GM23338 (cell line): Measurements from ENCODE around the gene NF1. TPM values are rescaled to one million over a fixed set of nuclear protein-coding genes. Genes with fewer than 3 reads are reported as not detected.

Experiments used
- ATAC-seq: fragments of 200-7000 bp; cut with Tn5 transposase; 3 replicates; pipeline ENCODE4 v1.9.1; 2020
- DNase-seq: peaks from one replicate; pipeline ENCODE4 v3.0.0-alpha.2; 2015; ENCODE audit warnings: low spot score
- H2AFZ ChIP-seq: fragments of 200-600 bp; sonication (generic); 2 replicates; pipeline ENCODE4 v1.8.0; 2016; ENCODE audit warnings: antibody characterized with exemption, mild to moderate bottlenecking, moderate library complexity
- H3F3A ChIP-seq: fragments of 200-600 bp; sonication (generic); replicated peaks from 2 replicates; pipeline ENCODE4 v1.8.0; 2017; ENCODE audit warnings: antibody characterized with exemption, mixed run types, low read depth
- H3K27ac ChIP-seq: fragments of 200-600 bp; sonication (generic); 2 replicates; pipeline ENCODE4 v1.6.1; 2016; ENCODE audit warnings: low read depth
- H3K27me3 ChIP-seq: fragments of 200-600 bp; sonication (generic); 2 replicates; pipeline ENCODE4 v1.8.0; 2016; ENCODE audit warnings: mild to moderate bottlenecking, mixed run types, moderate library complexity; ENCODE audit not compliant: insufficient read depth
- H3K36me3 ChIP-seq: fragments of 200-600 bp; sonication (generic); 2 replicates; pipeline ENCODE4 v1.8.0; 2016; ENCODE audit warnings: mild to moderate bottlenecking; ENCODE audit not compliant: insufficient read depth
- H3K4me1 ChIP-seq: fragments of 200-600 bp; sonication (generic); 2 replicates; pipeline ENCODE4 v1.8.0; 2016; ENCODE audit warnings: mild to moderate bottlenecking, moderate library complexity; ENCODE audit not compliant: insufficient read depth
- H3K4me2 ChIP-seq: fragments of 200-600 bp; sonication (generic); 2 replicates; pipeline ENCODE4 v1.7.1; 2017; ENCODE audit warnings: mixed run types
- H3K4me3 ChIP-seq: fragments of 200-600 bp; sonication (generic); 2 replicates; pipeline ENCODE4 v1.6.1; 2016; ENCODE audit warnings: mixed run types
- H3K79me2 ChIP-seq: fragments of 200-600 bp; sonication (generic); replicated peaks from 2 replicates; pipeline ENCODE4 v1.8.0; 2017; ENCODE audit warnings: mild to moderate bottlenecking; ENCODE audit not compliant: insufficient read depth
- H3K9me2 ChIP-seq: fragments of 200-600 bp; sonication (generic); 2 replicates; pipeline ENCODE4 v1.8.0; 2017; ENCODE audit not compliant: insufficient read depth
- H4K20me1 ChIP-seq: fragments of 200-600 bp; sonication (generic); replicated peaks from 2 replicates; pipeline ENCODE4 v1.8.0; 2017; ENCODE audit warnings: mild to moderate bottlenecking; ENCODE audit not compliant: insufficient read depth
- H3K27ac Mint-ChIP-seq: 2 replicates; pipeline ENCODE4 v1.8.0; 2020; ENCODE audit warnings: inconsistent platforms, mild to moderate bottlenecking, moderate library complexity, mixed read lengths
- H3K27me3 Mint-ChIP-seq: 3 replicates; pipeline ENCODE4 v1.8.0; 2022; ENCODE audit warnings: low read depth, mild to moderate bottlenecking, moderate library complexity, mixed read lengths, inconsistent platforms; ENCODE audit not compliant: insufficient read depth, poor library complexity
- H3K36me3 Mint-ChIP-seq: 3 replicates; pipeline ENCODE4 v1.8.0; 2021; ENCODE audit warnings: low read depth, mild to moderate bottlenecking, inconsistent platforms, moderate library complexity, mixed read lengths
- H3K4me1 Mint-ChIP-seq: 3 replicates; pipeline ENCODE4 v1.8.0; 2020; ENCODE audit warnings: mild to moderate bottlenecking, inconsistent platforms, mixed read lengths
- H3K4me3 Mint-ChIP-seq: 3 replicates; pipeline ENCODE4 v1.8.0; 2021; ENCODE audit warnings: moderate library complexity, mild to moderate bottlenecking, inconsistent platforms, mixed read lengths
- H3K9me3 Mint-ChIP-seq: 3 replicates; pipeline ENCODE4 v1.8.0; 2020; ENCODE audit warnings: moderate library complexity, mild to moderate bottlenecking, inconsistent platforms, mixed read lengths
- CREB1 ChIP-seq: fragments of 250-450 bp; sonication (Bioruptor Pico); IDR thresholded peaks from 2 replicates; pipeline ENCODE4 v1.5.0; 2020; ENCODE audit warnings: low read depth, mild to moderate bottlenecking, moderate library complexity
- ETS1 ChIP-seq: IDR thresholded peaks from 2 replicates; pipeline ENCODE4 v1.6.1; 2016; ENCODE audit warnings: antibody characterized with exemption
- EZH2phosphoT487 ChIP-seq: fragments of 200-600 bp; sonication (generic); IDR thresholded peaks from one replicate; pipeline ENCODE4 v1.8.1; 2018; ENCODE audit warnings: antibody characterized with exemption; ENCODE audit not compliant: unreplicated experiment
- JUNB ChIP-seq: IDR thresholded peaks from one replicate; pipeline ENCODE4 v1.6.1; 2016; ENCODE audit warnings: antibody characterized with exemption; ENCODE audit not compliant: unreplicated experiment
- NANOG ChIP-seq: IDR thresholded peaks from 2 replicates; pipeline ENCODE4 v1.6.1; 2016; ENCODE audit warnings: antibody characterized with exemption, borderline replicate concordance
- POLR2AphosphoS5 ChIP-seq: IDR thresholded peaks from 2 replicates; pipeline ENCODE4 v1.6.1; 2016; ENCODE audit warnings: antibody characterized with exemption, low read depth
- REST ChIP-seq: IDR thresholded peaks from one replicate; pipeline ENCODE4 v1.6.1; 2018; ENCODE audit warnings: antibody characterized with exemption; ENCODE audit not compliant: unreplicated experiment
- ZNF114 ChIP-seq: fragments of 250-450 bp; sonication (Bioruptor Pico); IDR thresholded peaks from 2 replicates; pipeline ENCODE4 v1.5.0; 2020; ENCODE audit warnings: mild to moderate bottlenecking, moderate library complexity
- polyA plus RNA-seq: library from polyadenylated mRNA; unstranded; fragments of >200 nt; fragmentation: Nextera tagmentation; extraction: Ambion mirVana; gene quantifications from 2 replicates; pipeline ENCODE4 v1.2.1, GENCODE V29; 2016
- total RNA-seq: library from RNA; depleted of rRNA; stranded (reverse); fragments of >200 nt; shearing (Covaris generic); gene quantifications from 2 replicates; pipeline ENCODE4 v1.2.3, GENCODE V29; 2014

NF1 gene
- total and polyA plus RNA-seq, 2 experiments from 2014 or later = 16.3 to 49.7 TPM

- TF ChIP-seq ETS1 = no peak
- TF ChIP-seq JUNB = no peak
Measured at GRCh38 chr17:31236712-31237111, 141.9 kb downstream of the NF1 start (continued).

- Mint-ChIP-seq H3K4me3 (no peak overlapping the region), H3K27ac (no peak overlapping the region), H3K9me3 (no peaks in the 10 kb centered on the region), H3K36me3 (peaks cover 43% of the 10 kb centered on the region), H3K4me1 (peaks cover 9% of the 10 kb centered on the region), H3K27me3 (peaks cover 4% of the 10 kb centered on the region)
- no peak for DNase-seq
- Histone ChIP-seq H3K4me2 (no peak overlapping the region), H4K20me1 (no peaks in the 10 kb centered on the region), H3K9me2 (no peaks in the 10 kb centered on the region), H3K79me2 (no peaks in the 10 kb centered on the region), H3K27me3 (no peaks in the 10 kb centered on the region), H2AFZ (no peak overlapping the region), H3K27ac (no peak overlapping the region), H3K4me3 (no peak overlapping the region), H3K4me1 (peaks cover 5% of the 10 kb centered on the region; the same call in 1 of the 2 replicates), H3F3A (no peaks in the 10 kb centered on the region), H3K36me3 (no peaks in the 10 kb centered on the region)
- TF ChIP-seq NANOG (no peak), EZH2phosphoT487 (no peak), ZNF114 (CRISPR knock-in tag) (no peak), JUNB (no peak), POLR2AphosphoS5 (no peak), ETS1 (no peak)
- ATAC-seq = no peak
Measured at GRCh38 chr17:31241116-31241515, 146.3 kb downstream of the NF1 start.

GRCh38 chr17:31248986-31249834, 154.4 kb downstream of the NF1 start:
- Histone ChIP-seq H3K9me2 (no peaks in the 10 kb centered on the region), H3K4me1 (peaks cover 8% of the 10 kb centered on the region; the same call in 1 of the 2 replicates), H3F3A (no peaks in the 10 kb centered on the region), H4K20me1 (no peaks in the 10 kb centered on the region), H3K4me2 (no peak overlapping the region), H3K27me3 (no peaks in the 10 kb centered on the region), H3K79me2 (no peaks in the 10 kb centered on the region), H3K4me3 (no peak overlapping the region), H2AFZ (no peak overlapping the region), H3K27ac (peak overlapping the region; percentile 22; the same call in 1 of the 2 replicates), H3K36me3 (no peaks in the 10 kb centered on the region)
- DNase-seq (no peak), ATAC-seq (no peak)
- no peaks in the 10 kb centered on the region for H3K9me3 Mint-ChIP-seq
- peak overlapping the region; percentile 99 for H3K27ac Mint-ChIP-seq
- no peaks in the 10 kb centered on the region for H3K27me3 Mint-ChIP-seq
- H3K36me3 Mint-ChIP-seq = peaks cover 8% of the 10 kb centered on the region; the same call in 1 of the 3 replicates
- peaks cover 20% of the 10 kb centered on the region for H3K4me1 Mint-ChIP-seq
- no peak overlapping the region for H3K4me3 Mint-ChIP-seq
- no peak for TF ChIP-seq CREB1 (CRISPR knock-in tag)
- no peak for TF ChIP-seq NANOG
- TF ChIP-seq REST = no peak
- TF ChIP-seq POLR2AphosphoS5 = no peak
- no peak for TF ChIP-seq ETS1
